Measurements from ENCODE around the gene UBAC2.

GRCh38 chr13:99173606-99174005 is 27.0 kb upstream of the UBAC2 start:
- TF ChIP-seq, protein P1, sequence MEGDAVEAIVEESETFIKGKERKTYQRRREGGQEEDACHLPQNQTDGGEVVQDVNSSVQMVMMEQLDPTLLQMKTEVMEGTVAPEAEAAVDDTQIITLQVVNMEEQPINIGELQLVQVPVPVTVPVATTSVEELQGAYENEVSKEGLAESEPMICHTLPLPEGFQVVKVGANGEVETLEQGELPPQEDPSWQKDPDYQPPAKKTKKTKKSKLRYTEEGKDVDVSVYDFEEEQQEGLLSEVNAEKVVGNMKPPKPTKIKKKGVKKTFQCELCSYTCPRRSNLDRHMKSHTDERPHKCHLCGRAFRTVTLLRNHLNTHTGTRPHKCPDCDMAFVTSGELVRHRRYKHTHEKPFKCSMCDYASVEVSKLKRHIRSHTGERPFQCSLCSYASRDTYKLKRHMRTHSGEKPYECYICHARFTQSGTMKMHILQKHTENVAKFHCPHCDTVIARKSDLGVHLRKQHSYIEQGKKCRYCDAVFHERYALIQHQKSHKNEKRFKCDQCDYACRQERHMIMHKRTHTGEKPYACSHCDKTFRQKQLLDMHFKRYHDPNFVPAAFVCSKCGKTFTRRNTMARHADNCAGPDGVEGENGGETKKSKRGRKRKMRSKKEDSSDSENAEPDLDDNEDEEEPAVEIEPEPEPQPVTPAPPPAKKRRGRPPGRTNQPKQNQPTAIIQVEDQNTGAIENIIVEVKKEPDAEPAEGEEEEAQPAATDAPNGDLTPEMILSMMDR (IDR thresholded peaks at IDR 0.05): no peak
- TF ChIP-seq EP300 (IDR thresholded peaks at IDR 0.05) (no peak), POLR2A (IDR thresholded peaks at IDR 0.05) (no peak)

Data from tibial nerve (tissue), 4 donors.